Measurements from ENCODE around the gene MB21D2.
A peak's percentile ranks its signal among the peaks of the same experiment; 100 is the strongest.

MB21D2 gene

DNA sequence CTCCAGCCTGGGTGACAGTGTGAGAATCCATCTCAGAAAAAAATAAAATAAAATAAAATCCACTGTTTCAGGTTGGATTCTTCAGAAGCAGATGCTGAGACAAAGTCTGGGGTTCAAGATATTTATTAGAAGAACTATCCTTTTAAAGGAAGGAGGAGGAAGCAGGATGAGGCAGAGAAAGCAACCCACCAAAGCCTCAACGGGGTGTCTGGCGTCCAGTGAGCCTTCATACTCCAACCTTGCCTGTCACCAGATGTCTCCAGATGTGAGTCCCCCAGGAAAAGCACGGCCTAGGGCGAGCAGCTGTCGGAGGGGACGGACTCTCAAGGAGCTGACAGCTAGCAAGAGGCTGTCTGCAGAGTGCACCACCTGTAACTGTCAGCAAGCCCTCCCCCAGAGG is 37.3 kb downstream of the MB21D2 start:
- H3K27ac ChIP-seq (ENCODE audit: extremely low read depth, low read depth, low read length), result no peak overlapping the region
- CTCF ChIA-PET, result interaction anchor here (0.8 to 2.6 kb wide), 4 partner anchors 8 to 161 kb away, joined by 3 to 9 read pairs (median 7); no protein-coding TSS in a partner anchor
- POLR2A ChIA-PET, result interaction anchor here (0.5 to 3.8 kb wide), 3 partner anchors 14 to 63 kb away, joined by 3 to 20 read pairs (median 6); partner anchors contain the start of gene MB21D2
- peaks cover 8% of the 10 kb centered on the region for H3K4me1 ChIP-seq (ENCODE audit: control insufficient read depth, insufficient read depth, low read length)
- TF ChIP-seq ZNF404 (tag by site-specific recombination; IDR thresholded peaks at IDR 0.05) (no peak), ZNF335 (tag by site-specific recombination; conservative IDR thresholded peaks at IDR 0.05) (no peak), ZFP3 (tag by site-specific recombination; IDR thresholded peaks at IDR 0.05; ENCODE audit: low read depth) (no peak), ZNF112 (tag by site-specific recombination; IDR thresholded peaks at IDR 0.05) (no peak), ZNF19 (tag by site-specific recombination; IDR thresholded peaks at IDR 0.05; ENCODE audit: low read depth) (no peak), ZNF37A (tag by site-specific recombination; IDR thresholded peaks at IDR 0.05) (no peak), SP3 (tag by site-specific recombination; IDR thresholded peaks at IDR 0.05) (no peak), ZNF658 (tag by site-specific recombination; IDR thresholded peaks at IDR 0.05) (no peak), ZNF184 (tag by site-specific recombination; IDR thresholded peaks at IDR 0.05) (no peak)
- TF ChIP-seq, protein P1, sequence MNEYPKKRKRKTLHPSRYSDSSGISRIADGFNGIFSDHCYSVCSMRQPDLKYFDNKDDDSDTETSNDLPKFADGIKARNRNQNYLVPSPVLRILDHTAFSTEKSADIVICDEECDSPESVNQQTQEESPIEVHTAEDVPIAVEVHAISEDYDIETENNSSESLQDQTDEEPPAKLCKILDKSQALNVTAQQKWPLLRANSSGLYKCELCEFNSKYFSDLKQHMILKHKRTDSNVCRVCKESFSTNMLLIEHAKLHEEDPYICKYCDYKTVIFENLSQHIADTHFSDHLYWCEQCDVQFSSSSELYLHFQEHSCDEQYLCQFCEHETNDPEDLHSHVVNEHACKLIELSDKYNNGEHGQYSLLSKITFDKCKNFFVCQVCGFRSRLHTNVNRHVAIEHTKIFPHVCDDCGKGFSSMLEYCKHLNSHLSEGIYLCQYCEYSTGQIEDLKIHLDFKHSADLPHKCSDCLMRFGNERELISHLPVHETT (tag by site-specific recombination; IDR thresholded peaks at IDR 0.05), result no peak
- TF ChIP-seq, protein P2, sequence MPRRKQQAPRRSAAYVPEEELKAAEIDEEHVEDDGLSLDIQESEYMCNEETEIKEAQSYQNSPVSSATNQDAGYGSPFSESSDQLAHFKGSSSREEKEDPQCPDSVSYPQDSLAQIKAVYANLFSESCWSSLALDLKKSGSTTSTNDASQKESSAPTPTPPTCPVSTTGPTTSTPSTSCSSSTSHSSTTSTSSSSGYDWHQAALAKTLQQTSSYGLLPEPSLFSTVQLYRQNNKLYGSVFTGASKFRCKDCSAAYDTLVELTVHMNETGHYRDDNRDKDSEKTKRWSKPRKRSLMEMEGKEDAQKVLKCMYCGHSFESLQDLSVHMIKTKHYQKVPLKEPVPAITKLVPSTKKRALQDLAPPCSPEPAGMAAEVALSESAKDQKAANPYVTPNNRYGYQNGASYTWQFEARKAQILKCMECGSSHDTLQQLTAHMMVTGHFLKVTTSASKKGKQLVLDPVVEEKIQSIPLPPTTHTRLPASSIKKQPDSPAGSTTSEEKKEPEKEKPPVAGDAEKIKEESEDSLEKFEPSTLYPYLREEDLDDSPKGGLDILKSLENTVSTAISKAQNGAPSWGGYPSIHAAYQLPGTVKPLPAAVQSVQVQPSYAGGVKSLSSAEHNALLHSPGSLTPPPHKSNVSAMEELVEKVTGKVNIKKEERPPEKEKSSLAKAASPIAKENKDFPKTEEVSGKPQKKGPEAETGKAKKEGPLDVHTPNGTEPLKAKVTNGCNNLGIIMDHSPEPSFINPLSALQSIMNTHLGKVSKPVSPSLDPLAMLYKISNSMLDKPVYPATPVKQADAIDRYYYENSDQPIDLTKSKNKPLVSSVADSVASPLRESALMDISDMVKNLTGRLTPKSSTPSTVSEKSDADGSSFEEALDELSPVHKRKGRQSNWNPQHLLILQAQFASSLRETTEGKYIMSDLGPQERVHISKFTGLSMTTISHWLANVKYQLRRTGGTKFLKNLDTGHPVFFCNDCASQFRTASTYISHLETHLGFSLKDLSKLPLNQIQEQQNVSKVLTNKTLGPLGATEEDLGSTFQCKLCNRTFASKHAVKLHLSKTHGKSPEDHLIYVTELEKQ (tag by site-specific recombination; IDR thresholded peaks at IDR 0.05; ENCODE audit: borderline replicate concordance), result no peak
- H3K9me3 ChIP-seq (ENCODE audit: control insufficient read depth, insufficient read depth, low read depth, low read length), result no peaks in the 10 kb centered on the region
- H3K4me3 ChIP-seq (ENCODE audit: low read depth, low read length), result no peak overlapping the region
- no peaks in the 10 kb centered on the region for H3K36me3 ChIP-seq (ENCODE audit: control insufficient read depth in 2 of 2, insufficient read depth in 1 of 2, low read length in 2 of 2)

DNA sequence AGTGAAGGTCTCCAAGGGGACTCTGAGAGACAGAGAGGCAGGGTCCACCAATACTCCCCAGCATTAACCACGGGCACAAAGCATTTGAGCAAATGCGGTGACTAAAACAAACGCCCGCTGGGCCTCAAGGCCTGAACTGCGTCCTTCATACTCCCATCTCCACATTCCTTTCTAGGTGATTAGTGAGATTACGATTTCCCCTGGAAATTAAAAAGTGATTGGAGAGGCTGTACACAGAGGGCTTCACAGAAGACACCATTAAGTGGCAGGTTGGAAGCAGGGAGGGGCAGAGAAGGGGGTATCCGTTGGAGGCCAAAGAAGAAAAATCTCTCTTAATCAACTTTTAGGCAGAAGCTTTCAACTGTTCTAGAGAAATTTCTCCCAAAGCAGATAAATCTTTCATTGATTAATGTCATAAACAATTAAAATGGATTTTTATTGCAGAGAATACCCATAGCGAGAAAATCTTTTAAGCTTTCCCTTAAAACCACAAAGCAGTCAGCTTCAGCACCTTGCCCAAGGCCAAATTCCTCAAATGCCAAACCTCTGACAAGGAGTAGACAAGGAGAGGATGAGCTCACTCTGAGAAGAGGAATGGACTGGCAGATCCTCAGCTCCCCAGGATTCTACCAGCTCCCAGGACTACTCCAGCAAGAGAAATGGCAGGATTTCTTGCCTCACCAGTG is 38.2 kb downstream of the MB21D2 start:
- no peaks in the 10 kb centered on the region for H3K36me3 ChIP-seq (ENCODE audit: control insufficient read depth in 2 of 2, insufficient read depth in 1 of 2, low read length in 2 of 2)
- H3K4me1 ChIP-seq (ENCODE audit: control insufficient read depth, insufficient read depth, low read length), result peaks cover 8% of the 10 kb centered on the region
- POLR2A ChIA-PET, result interaction anchor here (0.5 to 3.8 kb wide), 4 partner anchors 15 to 62 kb away, joined by 3 to 20 read pairs (median 4); partner anchors contain the start of gene MB21D2
- no peaks in the 10 kb centered on the region for H3K9me3 ChIP-seq (ENCODE audit: control insufficient read depth, insufficient read depth, low read depth, low read length)
- H3K4me3 ChIP-seq (ENCODE audit: low read depth, low read length), result peak overlapping the region; percentile 18; the same call in 1 of the 2 replicates
- peak overlapping the region; percentile 25; the same call in 1 of the 2 replicates for H3K27ac ChIP-seq (ENCODE audit: extremely low read depth, low read depth, low read length)
- CTCF ChIA-PET, result interaction anchor here (0.8 to 2.6 kb wide), 4 partner anchors 9 to 161 kb away, joined by 3 to 9 read pairs (median 7); no protein-coding TSS in a partner anchor
- TF ChIP-seq KLF9 (tag by site-specific recombination; IDR thresholded peaks at IDR 0.05; ENCODE audit: low read depth) (no peak), ZNF223 (tag by site-specific recombination; IDR thresholded peaks at IDR 0.05) (no peak), ZNF664 (tag by site-specific recombination; IDR thresholded peaks at IDR 0.05) (no peak), ZNF324 (tag by site-specific recombination; IDR thresholded peaks at IDR 0.05) (no peak), YY1 (tag by site-specific recombination; IDR thresholded peaks at IDR 0.05) (no peak), ZNF23 (tag by site-specific recombination; IDR thresholded peaks at IDR 0.05; ENCODE audit: borderline replicate concordance) (no peak), ZNF843 (tag by site-specific recombination; IDR thresholded peaks at IDR 0.05) (peak; percentile 73; the same call in 1 of the 2 replicates), ZNF433 (tag by site-specific recombination; IDR thresholded peaks at IDR 0.05; ENCODE audit: low read depth) (no peak)
- TF ChIP-seq, protein P3, sequence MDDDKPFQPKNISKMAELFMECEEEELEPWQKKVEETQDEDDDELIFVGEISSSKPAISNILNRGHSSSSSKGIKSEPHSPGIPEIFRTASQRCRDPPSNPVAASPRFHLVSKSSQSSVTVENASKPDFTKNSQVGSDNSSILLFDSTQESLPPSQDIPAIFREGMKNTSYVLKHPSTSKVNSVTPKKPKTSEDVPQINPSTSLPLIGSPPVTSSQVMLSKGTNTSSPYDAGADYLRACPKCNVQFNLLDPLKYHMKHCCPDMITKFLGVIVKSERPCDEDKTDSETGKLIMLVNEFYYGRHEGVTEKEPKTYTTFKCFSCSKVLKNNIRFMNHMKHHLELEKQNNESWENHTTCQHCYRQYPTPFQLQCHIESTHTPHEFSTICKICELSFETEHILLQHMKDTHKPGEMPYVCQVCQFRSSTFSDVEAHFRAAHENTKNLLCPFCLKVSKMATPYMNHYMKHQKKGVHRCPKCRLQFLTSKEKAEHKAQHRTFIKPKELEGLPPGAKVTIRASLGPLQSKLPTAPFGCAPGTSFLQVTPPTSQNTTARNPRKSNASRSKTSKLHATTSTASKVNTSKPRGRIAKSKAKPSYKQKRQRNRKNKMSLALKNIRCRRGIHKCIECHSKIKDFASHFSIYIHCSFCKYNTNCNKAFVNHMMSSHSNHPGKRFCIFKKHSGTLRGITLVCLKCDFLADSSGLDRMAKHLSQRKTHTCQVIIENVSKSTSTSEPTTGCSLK (tag by site-specific recombination; IDR thresholded peaks at IDR 0.05), result no peak
- TF ChIP-seq, protein P4, sequence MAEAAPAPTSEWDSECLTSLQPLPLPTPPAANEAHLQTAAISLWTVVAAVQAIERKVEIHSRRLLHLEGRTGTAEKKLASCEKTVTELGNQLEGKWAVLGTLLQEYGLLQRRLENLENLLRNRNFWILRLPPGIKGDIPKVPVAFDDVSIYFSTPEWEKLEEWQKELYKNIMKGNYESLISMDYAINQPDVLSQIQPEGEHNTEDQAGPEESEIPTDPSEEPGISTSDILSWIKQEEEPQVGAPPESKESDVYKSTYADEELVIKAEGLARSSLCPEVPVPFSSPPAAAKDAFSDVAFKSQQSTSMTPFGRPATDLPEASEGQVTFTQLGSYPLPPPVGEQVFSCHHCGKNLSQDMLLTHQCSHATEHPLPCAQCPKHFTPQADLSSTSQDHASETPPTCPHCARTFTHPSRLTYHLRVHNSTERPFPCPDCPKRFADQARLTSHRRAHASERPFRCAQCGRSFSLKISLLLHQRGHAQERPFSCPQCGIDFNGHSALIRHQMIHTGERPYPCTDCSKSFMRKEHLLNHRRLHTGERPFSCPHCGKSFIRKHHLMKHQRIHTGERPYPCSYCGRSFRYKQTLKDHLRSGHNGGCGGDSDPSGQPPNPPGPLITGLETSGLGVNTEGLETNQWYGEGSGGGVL (tag by site-specific recombination; IDR thresholded peaks at IDR 0.05), result no peak
- TF ChIP-seq, protein P5, sequence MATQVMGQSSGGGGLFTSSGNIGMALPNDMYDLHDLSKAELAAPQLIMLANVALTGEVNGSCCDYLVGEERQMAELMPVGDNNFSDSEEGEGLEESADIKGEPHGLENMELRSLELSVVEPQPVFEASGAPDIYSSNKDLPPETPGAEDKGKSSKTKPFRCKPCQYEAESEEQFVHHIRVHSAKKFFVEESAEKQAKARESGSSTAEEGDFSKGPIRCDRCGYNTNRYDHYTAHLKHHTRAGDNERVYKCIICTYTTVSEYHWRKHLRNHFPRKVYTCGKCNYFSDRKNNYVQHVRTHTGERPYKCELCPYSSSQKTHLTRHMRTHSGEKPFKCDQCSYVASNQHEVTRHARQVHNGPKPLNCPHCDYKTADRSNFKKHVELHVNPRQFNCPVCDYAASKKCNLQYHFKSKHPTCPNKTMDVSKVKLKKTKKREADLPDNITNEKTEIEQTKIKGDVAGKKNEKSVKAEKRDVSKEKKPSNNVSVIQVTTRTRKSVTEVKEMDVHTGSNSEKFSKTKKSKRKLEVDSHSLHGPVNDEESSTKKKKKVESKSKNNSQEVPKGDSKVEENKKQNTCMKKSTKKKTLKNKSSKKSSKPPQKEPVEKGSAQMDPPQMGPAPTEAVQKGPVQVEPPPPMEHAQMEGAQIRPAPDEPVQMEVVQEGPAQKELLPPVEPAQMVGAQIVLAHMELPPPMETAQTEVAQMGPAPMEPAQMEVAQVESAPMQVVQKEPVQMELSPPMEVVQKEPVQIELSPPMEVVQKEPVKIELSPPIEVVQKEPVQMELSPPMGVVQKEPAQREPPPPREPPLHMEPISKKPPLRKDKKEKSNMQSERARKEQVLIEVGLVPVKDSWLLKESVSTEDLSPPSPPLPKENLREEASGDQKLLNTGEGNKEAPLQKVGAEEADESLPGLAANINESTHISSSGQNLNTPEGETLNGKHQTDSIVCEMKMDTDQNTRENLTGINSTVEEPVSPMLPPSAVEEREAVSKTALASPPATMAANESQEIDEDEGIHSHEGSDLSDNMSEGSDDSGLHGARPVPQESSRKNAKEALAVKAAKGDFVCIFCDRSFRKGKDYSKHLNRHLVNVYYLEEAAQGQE (tag by site-specific recombination; IDR thresholded peaks at IDR 0.05), result peak; percentile 71

Data from HEK293 (cell line).